ENCODE data around the gene CTNND2.

GRCh38 chr5:11191673-11192072 lies 712.6 kb downstream of the CTNND2 start:
- TF ChIP-seq CTCF (IDR thresholded peaks at IDR 0.05) (no peak), POLR2AphosphoS5 (IDR thresholded peaks at IDR 0.05) (no peak), POLR2A (IDR thresholded peaks at IDR 0.05; ENCODE audit: low read depth) (no peak), EP300 (IDR thresholded peaks at IDR 0.05) (no peak)

Measured in esophagus muscularis mucosa (tissue), 4 donors.